Small intestine (tissue), 7 donors: Measurements from ENCODE around the gene ITGB5. TPM values are rescaled to one million over a fixed set of nuclear protein-coding genes. Genes with fewer than 3 reads are reported as not detected.

Experiments used
- DNase-seq, 2 donors: peaks; one replicate each; pipeline versions ENCODE4 v3.0.0 to v3.0.0-alpha.2; 2013
- FAIRE-seq: peaks from 2 replicates; lab custom pipeline; 2012; peaks lifted over from hg19 to GRCh38; lab: Jason Lieb, UNC
- H3K27ac ChIP-seq, 3 donors: one replicate each; pipeline ENCODE4 v1.5.1; 2013; ENCODE audit warnings: low read length in 2 of 3, mild to moderate bottlenecking in 2 of 3, control low read depth in 1 of 3, inconsistent platforms in 1 of 3, low read depth in 1 of 3, moderate library complexity in 1 of 3
- H3K27me3 ChIP-seq, 3 donors: one replicate each; pipeline ENCODE4 v1.6.1; 2013; ENCODE audit warnings: low read length in 3 of 3, inconsistent platforms in 1 of 3; ENCODE audit not compliant: control insufficient read depth in 3 of 3, insufficient read depth in 3 of 3
- H3K36me3 ChIP-seq, 3 donors: one replicate each; pipeline ENCODE4 v1.6.1; 2013; ENCODE audit warnings: low read length in 3 of 3, inconsistent platforms in 1 of 3, low read depth in 1 of 3, mild to moderate bottlenecking in 1 of 3, moderate library complexity in 1 of 3; ENCODE audit not compliant: control insufficient read depth in 3 of 3, insufficient read depth in 2 of 3
- H3K4me1 ChIP-seq, 3 donors: one replicate each; pipeline ENCODE4 v1.6.1; 2013; ENCODE audit warnings: low read length in 2 of 3, inconsistent platforms in 1 of 3, low read depth in 1 of 3, mild to moderate bottlenecking in 1 of 3, moderate library complexity in 1 of 3; ENCODE audit not compliant: control insufficient read depth in 3 of 3, insufficient read depth in 2 of 3
- H3K4me3 ChIP-seq, 3 donors: one replicate each; pipeline ENCODE4 v1.5.1; 2013; ENCODE audit warnings: low read length in 3 of 3, control low read depth in 1 of 3, inconsistent platforms in 1 of 3, low read depth in 1 of 3, mild to moderate bottlenecking in 1 of 3, moderate library complexity in 1 of 3
- H3K9me3 ChIP-seq, 2 donors: one replicate each; pipeline ENCODE4 v1.6.1; 2013; ENCODE audit warnings: low read depth in 1 of 2, low read length in 1 of 2; ENCODE audit not compliant: control insufficient read depth in 2 of 2, insufficient read depth in 1 of 2
- WGBS, 3 donors: extraction: QIAGEN DNeasy Blood & Tissue Kit; methylation state at CpG; one replicate each; pipeline ENCODE4 v1.1.7; 2013; 5-methylcytosine and 5-hydroxymethylcytosine counted together
- polyA plus RNA-seq, 4 donors: library from polyadenylated mRNA; stranded (reverse) in 3 of 4; unstranded in 1 of 4; fragments of 200-250 nt in 3 of 4; fragments of 120-200 nt in 1 of 4; gene quantifications; one replicate each; pipeline versions ENCODE4 v1.2.1 to v1.2.3, GENCODE V29; 2013
- donor health status: healthy with polysubstance abuse.
- donor health status: control.
- donor health status: control.
- donor health status: Bipolar disorder and iron deficiency.
- donor health status: healthy.

The ITGB5 gene
- polyA plus RNA-seq, 4 donors = 9.4 to 74.3 (median 21.9) TPM

GRCh38 chr3:124851905-124852304 is 35.3 kb downstream of the ITGB5 start:
- Histone ChIP-seq H3K36me3 (peaks cover 0 to 20% (median 2%) of the 10 kb centered on the region in 3 donors), H3K9me3 (no peaks in the 10 kb centered on the region), H3K27ac (no peak overlapping the region), H3K27me3 (no peaks in the 10 kb centered on the region), H3K4me3 (no peak overlapping the region), H3K4me1 (peaks cover 0 to 4% (median 0%) of the 10 kb centered on the region in 3 donors)
- FAIRE-seq (no peak), DNase-seq (no peak)
- WGBS, 3 donors = 85 to 93% (median 90%) methylated on average over 12 of the region's 12 CpGs

DNA sequence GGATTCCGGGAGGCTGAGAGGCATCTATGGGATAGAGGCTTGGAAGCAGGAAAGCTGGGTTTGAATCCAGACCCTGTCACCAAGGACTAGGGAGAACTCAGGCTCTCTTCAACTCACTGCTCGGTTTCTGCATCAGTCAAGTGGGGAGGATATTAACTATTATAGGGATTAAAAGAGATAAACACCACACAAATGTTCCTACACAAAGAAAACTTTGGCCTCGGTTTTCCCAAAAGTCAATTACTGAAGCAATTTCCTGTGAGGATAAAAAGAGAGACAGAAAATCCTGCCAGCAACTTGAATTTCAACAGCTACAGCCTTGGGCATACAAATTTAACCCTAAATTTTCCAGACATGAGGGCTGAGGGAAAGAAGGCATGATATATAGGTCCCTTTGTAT is 36.0 kb downstream of the ITGB5 start:
- FAIRE-seq = no peak
- Histone ChIP-seq H3K27ac (no peak overlapping the region), H3K36me3 (peaks cover 0 to 27% (median 2%) of the 10 kb centered on the region in 3 donors), H3K4me3 (no peak overlapping the region), H3K9me3 (no peaks in the 10 kb centered on the region), H3K4me1 (peaks cover 0 to 4% (median 0%) of the 10 kb centered on the region in 3 donors), H3K27me3 (no peaks in the 10 kb centered on the region)
- 37 to 54% (median 52%) methylated on average over 3 of the region's 3 CpGs for WGBS, 3 donors
- DNase-seq = no peak

- H3K9me3 ChIP-seq = no peaks in the 10 kb centered on the region
- DNase-seq (no peak), FAIRE-seq (no peak)
- WGBS, 3 donors = 85 to 89% (median 86%) methylated on average over 2 of the region's 2 CpGs
- peaks cover 0 to 5% (median 0%) of the 10 kb centered on the region in 3 donors for H3K4me1 ChIP-seq
- H3K4me3 ChIP-seq = no peak overlapping the region
- H3K27ac ChIP-seq = no peak overlapping the region
- peaks cover 0 to 26% (median 2%) of the 10 kb centered on the region in 3 donors for H3K36me3 ChIP-seq
- no peaks in the 10 kb centered on the region for H3K27me3 ChIP-seq
These were observed 36.5 kb downstream of the ITGB5 start for GRCh38 chr3:124850633-124851032.

GRCh38 chr3:124850212-124850611 is 37.0 kb downstream of the ITGB5 start:
- Histone ChIP-seq H3K36me3 (peaks cover under 1 to 28% (median 2%) of the 10 kb centered on the region in 3 donors), H3K4me1 (peaks cover 0 to 7% (median 0%) of the 10 kb centered on the region in 3 donors), H3K9me3 (no peaks in the 10 kb centered on the region), H3K4me3 (no peak overlapping the region), H3K27me3 (no peaks in the 10 kb centered on the region), H3K27ac (no peak overlapping the region)
- WGBS, 3 donors = 86 to 91% (median 88%) methylated on average over 6 of the region's 6 CpGs
- FAIRE-seq (no peak), DNase-seq (no peak)

GRCh38 chr3:124848300-124848699 is 38.9 kb downstream of the ITGB5 start:
- peaks cover 2 to 38% (median 2%) of the 10 kb centered on the region in 3 donors for H3K36me3 ChIP-seq
- H3K27ac ChIP-seq = no peak overlapping the region
- no peaks in the 10 kb centered on the region for H3K27me3 ChIP-seq
- 93 to 94% (median 93%) methylated on average over 9 of the region's 9 CpGs for WGBS, 3 donors
- H3K4me1 ChIP-seq = peaks cover 0 to 7% (median 0%) of the 10 kb centered on the region in 3 donors
- FAIRE-seq = no peak
- H3K9me3 ChIP-seq = no peaks in the 10 kb centered on the region
- no peak overlapping the region for H3K4me3 ChIP-seq
- no peak for DNase-seq

- DNase-seq (no peak), FAIRE-seq (no peak)
- H3K4me1 ChIP-seq = peaks cover 0 to 7% (median 0%) of the 10 kb centered on the region in 3 donors
- no peak overlapping the region for H3K27ac ChIP-seq
- WGBS, 3 donors = 66 to 77% (median 67%) methylated on average over 2 of the region's 2 CpGs
- peaks cover 2 to 42% (median 2%) of the 10 kb centered on the region in 3 donors for H3K36me3 ChIP-seq
- no peaks in the 10 kb centered on the region for H3K27me3 ChIP-seq
- H3K4me3 ChIP-seq = no peak overlapping the region
- no peaks in the 10 kb centered on the region for H3K9me3 ChIP-seq
These were observed 39.3 kb downstream of the ITGB5 start for GRCh38 chr3:124847863-124848262.

DNA sequence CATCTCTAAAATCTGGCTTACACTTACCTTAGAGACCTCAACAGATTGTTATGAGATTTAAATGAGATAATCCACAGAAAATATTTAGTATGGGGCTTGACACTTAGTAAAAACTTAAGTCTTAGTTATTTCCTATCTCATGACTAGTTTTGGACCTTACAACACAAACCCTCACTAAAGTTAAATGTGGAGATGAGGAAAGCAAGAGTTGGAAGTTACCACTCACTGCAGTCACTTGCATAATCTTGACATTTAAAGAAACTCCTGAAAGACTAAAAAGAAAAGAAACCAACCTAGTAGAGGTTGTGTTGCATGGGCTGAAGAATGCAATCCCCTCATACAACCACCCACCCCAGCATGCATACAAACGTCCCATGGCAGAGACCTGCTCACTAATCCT is 40.1 kb downstream of the ITGB5 start:
- FAIRE-seq (no peak), DNase-seq (no peak)
- no peaks in the 10 kb centered on the region for H3K9me3 ChIP-seq
- peaks cover 2 to 46% (median 2%) of the 10 kb centered on the region in 3 donors for H3K36me3 ChIP-seq
- H3K4me1 ChIP-seq = peaks cover 0 to 7% (median 0%) of the 10 kb centered on the region in 3 donors
- H3K27ac ChIP-seq = no peak overlapping the region
- WGBS, 3 donors = 58 to 87% (median 73%) methylated on average over 1 of the region's 1 CpG
- H3K4me3 ChIP-seq = no peak overlapping the region
- H3K27me3 ChIP-seq = no peaks in the 10 kb centered on the region

DNA sequence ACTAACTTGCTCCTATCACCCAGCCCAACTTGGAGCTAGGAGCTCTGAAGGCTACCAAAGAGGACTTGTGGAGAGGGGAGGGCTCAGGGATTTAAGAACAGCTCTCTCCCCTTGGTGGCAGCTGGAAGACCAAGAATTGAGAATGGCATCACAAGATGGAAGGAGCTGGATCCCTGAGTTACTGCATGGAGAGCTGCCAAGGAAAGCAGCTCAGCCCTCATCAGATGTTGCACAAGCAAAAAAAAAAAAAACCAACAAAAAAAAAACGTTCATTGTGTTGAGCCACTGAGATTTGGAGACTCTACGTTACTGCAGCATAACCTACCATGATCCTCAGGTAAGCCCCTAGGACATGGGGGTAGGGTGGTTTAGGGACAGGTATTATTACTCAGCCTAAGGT is 41.0 kb downstream of the ITGB5 start:
- 44 to 54% (median 46%) methylated on average over 2 of the region's 2 CpGs for WGBS, 3 donors
- H3K9me3 ChIP-seq = no peaks in the 10 kb centered on the region
- peaks cover 2 to 49% (median 4%) of the 10 kb centered on the region in 3 donors for H3K36me3 ChIP-seq
- no peaks in the 10 kb centered on the region for H3K27me3 ChIP-seq
- peaks cover 0 to 6% (median 0%) of the 10 kb centered on the region in 3 donors for H3K4me1 ChIP-seq
- peak overlapping the region in 1 of 3 donors; percentile 5 for H3K27ac ChIP-seq
- FAIRE-seq (no peak), DNase-seq (no peak)
- no peak overlapping the region for H3K4me3 ChIP-seq

GRCh38 chr3:124845406-124845805 is 41.8 kb downstream of the ITGB5 start:
- Histone ChIP-seq H3K27me3 (no peaks in the 10 kb centered on the region), H3K36me3 (peaks cover 2 to 53% (median 7%) of the 10 kb centered on the region in 3 donors), H3K27ac (peak overlapping the region in 1 of 3 donors; percentile 47), H3K4me3 (no peak overlapping the region), H3K9me3 (no peaks in the 10 kb centered on the region), H3K4me1 (peaks cover 0 to 2% (median 0%) of the 10 kb centered on the region in 3 donors)
- WGBS, 3 donors = 51 to 58% (median 53%) methylated on average over 5 of the region's 5 CpGs
- no peak for FAIRE-seq
- peak in 1 of 2 donors; percentile 47 for DNase-seq
